IMR-90 (cell line): ENCODE data around the gene PADI1. TPM values are rescaled to one million over a fixed set of nuclear protein-coding genes. Genes with fewer than 3 reads are reported as not detected.

Source experiments
- ATAC-seq: fragments of 200-7000 bp; cut with Tn5 transposase; 2 replicates; pipeline ENCODE4 v1.9.1; 2020; ENCODE audit warnings: low read depth, mild to moderate bottlenecking, moderate library complexity
- BruUV-seq: library from RNA; stranded (reverse); fragments of 400-500 nt; replicated peaks from 2 replicates; lab custom pipeline; 2021; lab: Mats Ljungman, UMichigan
- CTCF ChIA-PET: fragments of 300-600 bp; formaldehyde crosslinking; extraction: SDS; loops from one replicate; lab custom pipeline; 2021; ENCODE audit warnings: antibody characterized with exemption; lab: Yijun Ruan, JAX
- POLR2A ChIA-PET: fragments of 300-600 bp; sonication (Branson Sonifier 250); formaldehyde crosslinking; loops from one replicate; lab custom pipeline; 2022; ENCODE audit warnings: antibody characterized with exemption; ENCODE audit not compliant: unreplicated experiment; lab: Charles Lee
- DNase-seq: peaks from one replicate; pipeline ENCODE4 v3.0.0; 2013
- H2AFZ ChIP-seq: replicated peaks from 2 replicates; pipeline ENCODE3; 2013; ENCODE audit warnings: low read length, mild to moderate bottlenecking; ENCODE audit not compliant: poor library complexity
- H2AK5ac ChIP-seq: 2 replicates; pipeline ENCODE4 v1.6.1; 2013; ENCODE audit warnings: low read depth, low read length, inconsistent platforms
- H2AK9ac ChIP-seq: replicated peaks from 2 replicates; pipeline ENCODE3; 2013; ENCODE audit warnings: mild to moderate bottlenecking, low read depth, low read length, moderate library complexity; ENCODE audit not compliant: poor library complexity
- H2BK120ac ChIP-seq: 2 replicates; pipeline ENCODE4 v1.6.1; 2013; ENCODE audit warnings: low read depth, low read length, inconsistent platforms
- H2BK15ac ChIP-seq: 3 replicates; pipeline ENCODE4 v1.6.1; 2013; ENCODE audit warnings: low read depth, low read length, inconsistent platforms
- H2BK20ac ChIP-seq: 2 replicates; pipeline ENCODE4 v1.6.1; 2013; ENCODE audit warnings: low read depth, mild to moderate bottlenecking, inconsistent platforms, low read length, moderate library complexity
- H2BK5ac ChIP-seq: 2 replicates; pipeline ENCODE4 v1.6.1; 2013; ENCODE audit warnings: mild to moderate bottlenecking, low read depth, low read length, inconsistent platforms; ENCODE audit not compliant: poor library complexity, severe bottlenecking
- H3K14ac ChIP-seq: replicated peaks from 2 replicates; pipeline ENCODE4 v1.6.1; 2013; ENCODE audit warnings: low read depth, low read length, inconsistent platforms
- H3K18ac ChIP-seq: 2 replicates; pipeline ENCODE4 v1.6.1; 2013; ENCODE audit warnings: low read depth, low read length, control low read depth
- H3K23ac ChIP-seq: 2 replicates; pipeline ENCODE4 v1.6.1; 2013; ENCODE audit warnings: low read depth, low read length, inconsistent platforms
- H3K27ac ChIP-seq: 2 replicates; pipeline ENCODE4 v1.5.1; 2013; ENCODE audit warnings: mild to moderate bottlenecking, control low read depth, low read length; ENCODE audit not compliant: insufficient read depth
- H3K27me3 ChIP-seq: 2 replicates; pipeline ENCODE4 v1.6.1; 2013; ENCODE audit warnings: low read length; ENCODE audit not compliant: control insufficient read depth, insufficient read depth
- H3K36me3 ChIP-seq: 2 replicates; pipeline ENCODE4 v1.6.1; 2013; ENCODE audit warnings: low read length, mixed read lengths; ENCODE audit not compliant: control insufficient read depth, insufficient read depth
- H3K4ac ChIP-seq: 2 replicates; pipeline ENCODE4 v1.6.1; 2013; ENCODE audit warnings: low read depth, low read length, inconsistent platforms
- H3K4me1 ChIP-seq: 2 replicates; pipeline ENCODE4 v1.6.1; 2013; ENCODE audit warnings: low read length, mixed read lengths; ENCODE audit not compliant: control insufficient read depth, insufficient read depth
- H3K4me2 ChIP-seq: 2 replicates; pipeline ENCODE4 v1.6.1; 2013; ENCODE audit warnings: low read depth, mild to moderate bottlenecking, control low read depth, low read length, moderate library complexity
- H3K4me3 ChIP-seq: 2 replicates; pipeline ENCODE4 v1.5.1; 2013; ENCODE audit warnings: low read depth, mild to moderate bottlenecking, control low read depth, low read length, moderate library complexity; ENCODE audit not compliant: insufficient read depth
- H3K56ac ChIP-seq: 2 replicates; pipeline ENCODE4 v1.6.1; 2013; ENCODE audit warnings: low read length, inconsistent platforms; ENCODE audit not compliant: insufficient read depth; ENCODE audit errors: extremely low read depth
- H3K79me1 ChIP-seq, 2 experiments: 2 replicates each; pipeline ENCODE4 v1.6.1; 2013; ENCODE audit warnings: low read length in 2 of 2, inconsistent platforms in 1 of 2, low read depth in 1 of 2
- H3K9ac ChIP-seq: 2 replicates; pipeline ENCODE4 v1.6.1; 2013; ENCODE audit warnings: low read depth, low read length, control low read depth
- H3K9me1 ChIP-seq: 2 replicates; pipeline ENCODE4 v1.6.1; 2013; ENCODE audit warnings: low read length, inconsistent platforms; ENCODE audit not compliant: insufficient read depth
- H3K9me3 ChIP-seq: 2 replicates; pipeline ENCODE4 v1.6.1; 2013; ENCODE audit warnings: low read length; ENCODE audit not compliant: control insufficient read depth, insufficient read depth
- H4K20me1 ChIP-seq: 2 replicates; pipeline ENCODE4 v1.6.1; 2013; ENCODE audit warnings: low read length, inconsistent platforms; ENCODE audit not compliant: insufficient read depth
- H4K5ac ChIP-seq: 2 replicates; pipeline ENCODE4 v1.6.1; 2013; ENCODE audit warnings: mild to moderate bottlenecking, low read depth, low read length, control low read depth
- H4K8ac ChIP-seq, 2 experiments: 2 replicates each; pipeline ENCODE4 v1.6.1; 2013; ENCODE audit warnings: low read depth in 2 of 2, low read length in 2 of 2, control low read depth in 1 of 2, inconsistent platforms in 1 of 2
- H4K91ac ChIP-seq: 2 replicates; pipeline ENCODE4 v1.6.1; 2013; ENCODE audit warnings: low read depth, low read length, inconsistent platforms; ENCODE audit not compliant: insufficient read depth
- BHLHE40 ChIP-seq: fragments of 150-350 bp; IDR thresholded peaks from 2 replicates; pipeline ENCODE4 v1.6.1; 2016; ENCODE audit warnings: mild to moderate bottlenecking, low read depth, low read length
- CEBPB ChIP-seq: IDR thresholded peaks from 2 replicates; pipeline ENCODE4 v1.6.1; 2012; ENCODE audit warnings: low read depth, low read length, improper control_type of control experiment
- CHD1 ChIP-seq: IDR thresholded peaks from 2 replicates; pipeline ENCODE4 v1.6.1; 2012; ENCODE audit warnings: low read depth, low read length, improper control_type of control experiment
- FOS ChIP-seq: fragments of 150-350 bp; IDR thresholded peaks from 2 replicates; pipeline ENCODE4 v1.6.1; 2016; ENCODE audit warnings: low read depth, low read length
- MAFK ChIP-seq: IDR thresholded peaks from 2 replicates; pipeline ENCODE4 v1.6.1; 2012; ENCODE audit warnings: low read depth, low read length, improper control_type of control experiment
- MAZ ChIP-seq: IDR thresholded peaks from 2 replicates; pipeline ENCODE4 v1.6.1; 2012; ENCODE audit warnings: low read depth, mild to moderate bottlenecking, low read length, improper control_type of control experiment, moderate library complexity, borderline replicate concordance
- MXI1 ChIP-seq: IDR thresholded peaks from 2 replicates; pipeline ENCODE4 v1.6.1; 2012; ENCODE audit warnings: low read depth, mild to moderate bottlenecking, low read length, moderate library complexity, borderline replicate concordance
- NFE2L2 ChIP-seq: fragments of 150-350 bp; IDR thresholded peaks from 2 replicates; pipeline ENCODE4 v1.6.1; 2016; ENCODE audit warnings: low read depth, mild to moderate bottlenecking, low read length
- POLR2A ChIP-seq: IDR thresholded peaks from 2 replicates; pipeline ENCODE4 v1.6.1; 2012; ENCODE audit warnings: mild to moderate bottlenecking, low read depth, low read length
- RAD21 ChIP-seq: IDR thresholded peaks from 2 replicates; pipeline ENCODE4 v1.6.1; 2012; ENCODE audit warnings: low read length, improper control_type of control experiment
- RCOR1 ChIP-seq: IDR thresholded peaks from 2 replicates; pipeline ENCODE4 v1.6.1; 2012; ENCODE audit warnings: mild to moderate bottlenecking, low read length, improper control_type of control experiment; ENCODE audit not compliant: insufficient replicate concordance
- RFX5 ChIP-seq: IDR thresholded peaks from 2 replicates; pipeline ENCODE4 v1.8.0; 2012; ENCODE audit warnings: low read depth, mild to moderate bottlenecking, low read length, moderate library complexity
- SMC3 ChIP-seq: fragments of 150-350 bp; IDR thresholded peaks from 2 replicates; pipeline ENCODE4 v1.6.1; 2016; ENCODE audit warnings: low read depth, mild to moderate bottlenecking, antibody characterized with exemption, low read length, moderate library complexity
- WGBS, 2 experiments: methylation state at CpG; one replicate each; pipeline versions ENCODE4 v1.1.5 to v1.1.7; 2013; ENCODE audit warnings: missing lambda C conversion rate in 2 of 2; ENCODE audit not compliant: insufficient read length in 1 of 2; ENCODE audit errors: extremely low coverage in 2 of 2; 5-methylcytosine and 5-hydroxymethylcytosine counted together
- dilution Hi-C: fragments of 300-500 bp; cut with HindIII; formaldehyde crosslinking; loops from one replicate; pipeline ENCODE4 v1.14.3; 2018; ENCODE audit warnings: low sequenced_read_pairs; ENCODE audit not compliant: unreplicated experiment
- in situ Hi-C: fragments of 300-500 bp; cut with MboI; formaldehyde crosslinking; loops from 3 replicates; pipeline ENCODE4 v1.14.3; 2019; ENCODE audit warnings: low sequenced_read_pairs, inconsistent platforms, mixed read lengths
- intact Hi-C: fragments of 100-400 bp; cut with micrococcal nuclease; formaldehyde crosslinking; loops from 2 replicates; pipeline ENCODE4 v1.10.0; 2022
- polyA plus RNA-seq, 3 experiments: library from polyadenylated mRNA; depleted of rRNA; stranded (reverse); fragments of >200 nt; gene quantifications; 2 replicates each; pipeline ENCODE4 v1.2.3, GENCODE V29; 2012; ENCODE audit warnings: low replicate concordance in 1 of 3
- total RNA-seq: library from RNA; depleted of rRNA; stranded (reverse); fragments of >200 nt; gene quantifications from 2 replicates; pipeline ENCODE4 v1.2.3, GENCODE V29; 2012
- TF ChIP-seq, protein P1 (sequence below): fragments of 150-350 bp; IDR thresholded peaks from 2 replicates; pipeline ENCODE4 v1.6.1; 2017; ENCODE audit warnings: mild to moderate bottlenecking, antibody characterized with exemption, low read length, low read depth
- TF ChIP-seq, protein P2 (sequence below): fragments of 150-350 bp; IDR thresholded peaks from 2 replicates; pipeline ENCODE4 v1.6.1; 2016; ENCODE audit warnings: low read depth, mild to moderate bottlenecking, low read length, moderate library complexity, borderline replicate concordance
- TF ChIP-seq, protein P3 (sequence below): conservative IDR thresholded peaks from 2 replicates; pipeline ENCODE4 v1.5.1; 2012; ENCODE audit warnings: mild to moderate bottlenecking, low read depth, low read length, improper control_type of control experiment

PADI1 gene
- total and polyA plus RNA-seq, 2 of the 4 experiments (the other 2 are of a cell fraction), result 0.17 TPM; not detected in 1

DNA sequence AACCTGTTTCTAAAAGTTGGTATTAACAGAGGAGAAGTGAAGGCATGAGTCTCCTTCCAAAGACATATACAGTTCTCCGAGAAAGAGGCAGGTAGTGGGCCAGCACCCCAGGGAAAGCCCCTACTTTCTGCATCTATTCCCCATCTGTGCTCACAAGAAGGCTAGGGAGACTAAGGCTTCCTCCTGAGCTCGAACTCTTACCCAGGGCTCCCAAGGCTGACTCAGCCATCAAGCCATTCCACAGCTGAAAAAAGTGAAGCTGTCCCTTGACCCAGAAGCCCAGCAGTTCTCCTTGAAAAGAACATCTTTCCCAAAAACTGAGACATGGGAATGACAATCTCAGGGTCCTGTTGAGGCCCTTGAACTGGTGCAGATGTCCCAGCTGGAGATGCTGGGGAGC is 42.0 kb downstream of the PADI1 start:
- Histone ChIP-seq H4K91ac (no peak overlapping the region), H3K4ac (no peak overlapping the region), H3K18ac (no peak overlapping the region), H3K27me3 (peaks cover 10% of the 10 kb centered on the region), H3K14ac (no peak overlapping the region), H3K9me1 (peaks cover 9% of the 10 kb centered on the region; the same call in 1 of the 2 replicates), H2BK20ac (no peak overlapping the region), H3K9me3 (no peaks in the 10 kb centered on the region), H2AK5ac (no peak overlapping the region), H3K27ac (no peak overlapping the region), H3K56ac (no peak overlapping the region), H2BK120ac (no peak overlapping the region), H3K4me2 (no peak overlapping the region), H3K4me3 (no peak overlapping the region), H4K8ac (no peak overlapping the region), H3K23ac (no peak overlapping the region), H3K79me1 (no peaks in the 10 kb centered on the region), H3K36me3 (no peaks in the 10 kb centered on the region), H3K9ac (no peak overlapping the region), H2BK5ac (no peak overlapping the region), H2AK9ac (no peak overlapping the region), H4K20me1 (no peaks in the 10 kb centered on the region), H2BK15ac (no peak overlapping the region), H4K5ac (no peak overlapping the region), H2AFZ (no peak overlapping the region), H3K4me1 (peaks cover 1% of the 10 kb centered on the region; the same call in 1 of the 2 replicates)
- ChIA-PET POLR2A (no interaction called here), CTCF (interaction anchor here (1.4 kb wide), 1 partner anchor 121 kb away, joined by 4 read pairs; no protein-coding TSS in a partner anchor)
- peak; percentile 13 for DNase-seq
- ATAC-seq, result no peak
- intact Hi-C loops (loop anchor here (5.0 kb wide), 1 partner anchor 85 kb away; no protein-coding TSS in a partner anchor), dilution Hi-C loops (no loop called here), in situ Hi-C loops (no loop called here)
- TF ChIP-seq RAD21 (no peak), CHD1 (no peak), SMC3 (no peak), MAZ (no peak), RFX5 (no peak), FOS (no peak), POLR2A (no peak), CEBPB (no peak), NFE2L2 (no peak), BHLHE40 (no peak), MXI1 (no peak), RCOR1 (no peak), MAFK (no peak)
- TF ChIP-seq, protein P1, sequence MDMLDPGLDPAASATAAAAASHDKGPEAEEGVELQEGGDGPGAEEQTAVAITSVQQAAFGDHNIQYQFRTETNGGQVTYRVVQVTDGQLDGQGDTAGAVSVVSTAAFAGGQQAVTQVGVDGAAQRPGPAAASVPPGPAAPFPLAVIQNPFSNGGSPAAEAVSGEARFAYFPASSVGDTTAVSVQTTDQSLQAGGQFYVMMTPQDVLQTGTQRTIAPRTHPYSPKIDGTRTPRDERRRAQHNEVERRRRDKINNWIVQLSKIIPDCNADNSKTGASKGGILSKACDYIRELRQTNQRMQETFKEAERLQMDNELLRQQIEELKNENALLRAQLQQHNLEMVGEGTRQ, result no peak
- TF ChIP-seq, protein P2, sequence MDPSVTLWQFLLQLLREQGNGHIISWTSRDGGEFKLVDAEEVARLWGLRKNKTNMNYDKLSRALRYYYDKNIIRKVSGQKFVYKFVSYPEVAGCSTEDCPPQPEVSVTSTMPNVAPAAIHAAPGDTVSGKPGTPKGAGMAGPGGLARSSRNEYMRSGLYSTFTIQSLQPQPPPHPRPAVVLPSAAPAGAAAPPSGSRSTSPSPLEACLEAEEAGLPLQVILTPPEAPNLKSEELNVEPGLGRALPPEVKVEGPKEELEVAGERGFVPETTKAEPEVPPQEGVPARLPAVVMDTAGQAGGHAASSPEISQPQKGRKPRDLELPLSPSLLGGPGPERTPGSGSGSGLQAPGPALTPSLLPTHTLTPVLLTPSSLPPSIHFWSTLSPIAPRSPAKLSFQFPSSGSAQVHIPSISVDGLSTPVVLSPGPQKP, result no peak
- TF ChIP-seq, protein P3, sequence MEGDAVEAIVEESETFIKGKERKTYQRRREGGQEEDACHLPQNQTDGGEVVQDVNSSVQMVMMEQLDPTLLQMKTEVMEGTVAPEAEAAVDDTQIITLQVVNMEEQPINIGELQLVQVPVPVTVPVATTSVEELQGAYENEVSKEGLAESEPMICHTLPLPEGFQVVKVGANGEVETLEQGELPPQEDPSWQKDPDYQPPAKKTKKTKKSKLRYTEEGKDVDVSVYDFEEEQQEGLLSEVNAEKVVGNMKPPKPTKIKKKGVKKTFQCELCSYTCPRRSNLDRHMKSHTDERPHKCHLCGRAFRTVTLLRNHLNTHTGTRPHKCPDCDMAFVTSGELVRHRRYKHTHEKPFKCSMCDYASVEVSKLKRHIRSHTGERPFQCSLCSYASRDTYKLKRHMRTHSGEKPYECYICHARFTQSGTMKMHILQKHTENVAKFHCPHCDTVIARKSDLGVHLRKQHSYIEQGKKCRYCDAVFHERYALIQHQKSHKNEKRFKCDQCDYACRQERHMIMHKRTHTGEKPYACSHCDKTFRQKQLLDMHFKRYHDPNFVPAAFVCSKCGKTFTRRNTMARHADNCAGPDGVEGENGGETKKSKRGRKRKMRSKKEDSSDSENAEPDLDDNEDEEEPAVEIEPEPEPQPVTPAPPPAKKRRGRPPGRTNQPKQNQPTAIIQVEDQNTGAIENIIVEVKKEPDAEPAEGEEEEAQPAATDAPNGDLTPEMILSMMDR, result no peak
- WGBS, 2 experiments, result no CpG with 5 or more reads among the region's 2 CpGs
- BruUV-seq, result no TSS peak
